ENCODE results near the gene ASCL5.
A peak's percentile ranks its signal among the peaks of the same experiment; 100 is the strongest.

ASCL5 gene

DNA sequence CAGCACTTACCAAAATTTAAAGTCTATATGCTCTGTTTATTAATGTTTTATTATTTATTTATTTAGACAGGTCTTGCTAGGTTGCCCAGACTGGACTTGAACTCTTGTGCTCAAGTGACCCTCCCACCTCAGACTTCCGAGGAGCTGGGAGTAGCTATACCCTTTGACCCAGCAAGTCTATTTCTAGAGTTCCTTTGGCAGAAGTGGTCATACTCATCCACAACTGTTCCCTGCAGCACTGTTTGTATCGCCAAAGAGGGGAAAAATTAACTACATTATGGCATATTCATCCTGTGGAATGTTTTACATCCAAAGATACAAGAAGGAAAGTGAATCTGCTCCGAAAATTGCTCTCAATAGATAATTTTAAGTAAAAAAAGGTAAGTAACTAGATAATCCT is 43.2 kb downstream of the ASCL5 start:
- H2AFZ ChIP-seq (ENCODE audit: low read depth, low read length) = no peak overlapping the region

DNA sequence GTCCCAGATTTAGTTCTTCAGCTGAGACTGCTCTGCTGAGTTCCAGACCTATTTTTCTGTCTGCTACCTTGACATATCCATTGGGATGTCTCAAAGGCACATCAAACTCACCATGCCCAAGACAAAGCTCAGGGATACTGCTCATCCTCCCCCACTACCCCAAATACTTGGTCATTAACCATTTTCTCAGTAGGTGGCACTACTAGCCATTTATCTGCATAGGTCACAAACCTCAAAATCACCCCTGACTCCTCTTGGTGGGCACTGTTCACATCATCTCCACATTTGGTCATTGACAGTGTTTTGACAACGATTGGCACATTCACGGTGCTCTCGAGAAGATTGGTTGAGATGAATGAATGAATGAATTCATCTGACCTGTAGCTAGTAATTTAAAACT is 46.8 kb downstream of the ASCL5 start:
- Histone ChIP-seq H3K9ac (ENCODE audit: low read depth, low read length) (no peak overlapping the region), H3K4me1 (ENCODE audit: insufficient read depth, low read length) (no peaks in the 10 kb centered on the region), H2AFZ (ENCODE audit: low read depth, low read length) (no peak overlapping the region), H3K4me2 (ENCODE audit: insufficient read depth, low read length) (no peak overlapping the region), H3K36me3 (ENCODE audit: insufficient read depth, low read length) (no peaks in the 10 kb centered on the region), H3K4me3 (ENCODE audit: low read depth in 1 of 2, low read length in 2 of 2) (no peak overlapping the region), H4K20me1 (ENCODE audit: insufficient read depth, low read length) (peaks cover 3% of the 10 kb centered on the region; the same call in 1 of the 2 replicates), H3K79me2 (ENCODE audit: insufficient read depth, low read length) (no peaks in the 10 kb centered on the region), H3K9me3 (ENCODE audit: insufficient read depth, low read length, severe bottlenecking) (no peaks in the 10 kb centered on the region), H3K27ac (ENCODE audit: low read length) (no peak overlapping the region), H3K27me3 (ENCODE audit: insufficient read depth, low read length, poor library complexity) (peaks cover 18% of the 10 kb centered on the region)
- ATAC-seq (ENCODE audit: insufficient read depth, low read depth) (no peak), DNase-seq (no peak)
- no peak for TF ChIP-seq EZH2 (IDR thresholded peaks at IDR 0.05; ENCODE audit: borderline replicate concordance, low read depth, low read length, severe bottlenecking)
- TF ChIP-seq, protein P1, sequence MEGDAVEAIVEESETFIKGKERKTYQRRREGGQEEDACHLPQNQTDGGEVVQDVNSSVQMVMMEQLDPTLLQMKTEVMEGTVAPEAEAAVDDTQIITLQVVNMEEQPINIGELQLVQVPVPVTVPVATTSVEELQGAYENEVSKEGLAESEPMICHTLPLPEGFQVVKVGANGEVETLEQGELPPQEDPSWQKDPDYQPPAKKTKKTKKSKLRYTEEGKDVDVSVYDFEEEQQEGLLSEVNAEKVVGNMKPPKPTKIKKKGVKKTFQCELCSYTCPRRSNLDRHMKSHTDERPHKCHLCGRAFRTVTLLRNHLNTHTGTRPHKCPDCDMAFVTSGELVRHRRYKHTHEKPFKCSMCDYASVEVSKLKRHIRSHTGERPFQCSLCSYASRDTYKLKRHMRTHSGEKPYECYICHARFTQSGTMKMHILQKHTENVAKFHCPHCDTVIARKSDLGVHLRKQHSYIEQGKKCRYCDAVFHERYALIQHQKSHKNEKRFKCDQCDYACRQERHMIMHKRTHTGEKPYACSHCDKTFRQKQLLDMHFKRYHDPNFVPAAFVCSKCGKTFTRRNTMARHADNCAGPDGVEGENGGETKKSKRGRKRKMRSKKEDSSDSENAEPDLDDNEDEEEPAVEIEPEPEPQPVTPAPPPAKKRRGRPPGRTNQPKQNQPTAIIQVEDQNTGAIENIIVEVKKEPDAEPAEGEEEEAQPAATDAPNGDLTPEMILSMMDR (IDR thresholded peaks at IDR 0.05; ENCODE audit: borderline replicate concordance, extremely low read depth, low read length, poor library complexity, severe bottlenecking) = peak; percentile 25

More for the DNA sequence above, 43.2 kb downstream of the ASCL5 start:
- no peak for TF ChIP-seq EZH2 (IDR thresholded peaks at IDR 0.05; ENCODE audit: borderline replicate concordance, low read depth, low read length, severe bottlenecking)
- TF ChIP-seq, protein P1 (IDR thresholded peaks at IDR 0.05; ENCODE audit: borderline replicate concordance, extremely low read depth, low read length, poor library complexity, severe bottlenecking) = no peak
- Histone ChIP-seq H3K27me3 (ENCODE audit: insufficient read depth, low read length, poor library complexity) (peaks cover 22% of the 10 kb centered on the region), H3K4me1 (ENCODE audit: insufficient read depth, low read length) (no peaks in the 10 kb centered on the region), H3K36me3 (ENCODE audit: insufficient read depth, low read length) (no peaks in the 10 kb centered on the region), H3K79me2 (ENCODE audit: insufficient read depth, low read length) (no peaks in the 10 kb centered on the region), H3K27ac (ENCODE audit: low read length) (no peak overlapping the region), H3K4me3 (ENCODE audit: low read depth in 1 of 2, low read length in 2 of 2) (no peak overlapping the region), H4K20me1 (ENCODE audit: insufficient read depth, low read length) (no peaks in the 10 kb centered on the region), H3K9me3 (ENCODE audit: insufficient read depth, low read length, severe bottlenecking) (no peaks in the 10 kb centered on the region), H3K4me2 (ENCODE audit: insufficient read depth, low read length) (no peak overlapping the region), H3K9ac (ENCODE audit: low read depth, low read length) (no peak overlapping the region)
- DNase-seq (no peak), ATAC-seq (ENCODE audit: insufficient read depth, low read depth) (no peak)

DNA sequence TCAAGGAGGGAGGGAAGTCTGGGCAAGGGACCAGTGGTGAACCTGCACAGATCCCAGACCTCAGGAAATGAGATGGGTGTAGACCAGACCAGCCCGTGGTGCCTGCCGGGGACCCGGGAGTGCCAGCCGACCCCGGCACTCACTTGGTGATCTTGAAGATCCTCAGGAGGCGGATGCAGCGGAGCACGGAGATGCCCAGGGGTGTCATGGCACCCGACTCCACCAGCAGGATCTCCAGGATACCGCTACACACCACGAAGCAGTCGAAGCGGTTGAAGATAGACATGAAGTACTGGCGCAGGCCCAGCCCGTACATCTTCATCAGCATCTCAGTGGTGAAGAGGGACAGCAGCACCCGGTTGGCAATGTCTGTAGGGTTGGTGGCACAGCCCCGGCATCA is 49.2 kb downstream of the ASCL5 start:
- Histone ChIP-seq H3K4me2 (ENCODE audit: insufficient read depth, low read length) (no peak overlapping the region), H3K4me1 (ENCODE audit: insufficient read depth, low read length) (no peaks in the 10 kb centered on the region), H4K20me1 (ENCODE audit: insufficient read depth, low read length) (peaks cover 3% of the 10 kb centered on the region; the same call in 1 of the 2 replicates), H3K36me3 (ENCODE audit: insufficient read depth, low read length) (no peaks in the 10 kb centered on the region), H3K9ac (ENCODE audit: low read depth, low read length) (no peak overlapping the region), H3K27ac (ENCODE audit: low read length) (no peak overlapping the region), H3K9me3 (ENCODE audit: insufficient read depth, low read length, severe bottlenecking) (no peaks in the 10 kb centered on the region), H3K79me2 (ENCODE audit: insufficient read depth, low read length) (no peaks in the 10 kb centered on the region), H3K4me3 (ENCODE audit: low read depth in 1 of 2, low read length in 2 of 2) (no peak overlapping the region), H3K27me3 (ENCODE audit: insufficient read depth, low read length, poor library complexity) (peaks cover 6% of the 10 kb centered on the region), H2AFZ (ENCODE audit: low read depth, low read length) (no peak overlapping the region)
- TF ChIP-seq, protein P1 (IDR thresholded peaks at IDR 0.05; ENCODE audit: borderline replicate concordance, extremely low read depth, low read length, poor library complexity, severe bottlenecking) = no peak
- no peak for TF ChIP-seq EZH2 (IDR thresholded peaks at IDR 0.05; ENCODE audit: borderline replicate concordance, low read depth, low read length, severe bottlenecking)
- ATAC-seq (ENCODE audit: insufficient read depth, low read depth) = no peak
- no peak for DNase-seq

DNA sequence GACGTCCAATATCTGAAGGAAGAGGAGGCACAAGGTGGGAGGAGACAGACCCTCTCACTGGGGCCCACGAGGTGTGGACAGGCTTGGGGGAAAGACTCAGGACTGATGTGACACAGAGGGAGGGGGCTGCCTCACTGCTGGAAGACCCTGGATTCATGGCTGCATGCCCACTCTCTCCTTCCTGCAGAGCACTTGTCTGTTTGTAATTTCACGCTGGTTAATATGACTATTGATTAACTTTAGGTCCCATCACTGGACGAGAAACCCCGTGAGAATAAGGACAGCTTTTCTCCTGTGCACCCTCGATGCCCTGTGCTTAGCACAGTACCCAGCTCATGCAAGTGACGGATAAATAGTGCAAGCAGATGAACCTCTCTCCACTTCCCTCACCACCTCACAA is 49.9 kb downstream of the ASCL5 start:
- Histone ChIP-seq H3K9ac (ENCODE audit: low read depth, low read length) (no peak overlapping the region), H3K4me3 (ENCODE audit: low read depth in 1 of 2, low read length in 2 of 2) (no peak overlapping the region), H3K4me1 (ENCODE audit: insufficient read depth, low read length) (no peaks in the 10 kb centered on the region), H3K9me3 (ENCODE audit: insufficient read depth, low read length, severe bottlenecking) (no peaks in the 10 kb centered on the region), H3K27ac (ENCODE audit: low read length) (no peak overlapping the region), H3K79me2 (ENCODE audit: insufficient read depth, low read length) (no peaks in the 10 kb centered on the region), H3K27me3 (ENCODE audit: insufficient read depth, low read length, poor library complexity) (peaks cover 3% of the 10 kb centered on the region), H2AFZ (ENCODE audit: low read depth, low read length) (no peak overlapping the region), H4K20me1 (ENCODE audit: insufficient read depth, low read length) (peaks cover 3% of the 10 kb centered on the region; the same call in 1 of the 2 replicates), H3K36me3 (ENCODE audit: insufficient read depth, low read length) (no peaks in the 10 kb centered on the region), H3K4me2 (ENCODE audit: insufficient read depth, low read length) (no peak overlapping the region)
- TF ChIP-seq EZH2 (IDR thresholded peaks at IDR 0.05; ENCODE audit: borderline replicate concordance, low read depth, low read length, severe bottlenecking) = no peak
- TF ChIP-seq, protein P1 (IDR thresholded peaks at IDR 0.05; ENCODE audit: borderline replicate concordance, extremely low read depth, low read length, poor library complexity, severe bottlenecking) = no peak
- no peak for ATAC-seq (ENCODE audit: insufficient read depth, low read depth)
- no peak for DNase-seq

Data from DND-41 (cell line).